ENCODE data around the gene MAPK6.

The MAPK6 gene

DNA sequence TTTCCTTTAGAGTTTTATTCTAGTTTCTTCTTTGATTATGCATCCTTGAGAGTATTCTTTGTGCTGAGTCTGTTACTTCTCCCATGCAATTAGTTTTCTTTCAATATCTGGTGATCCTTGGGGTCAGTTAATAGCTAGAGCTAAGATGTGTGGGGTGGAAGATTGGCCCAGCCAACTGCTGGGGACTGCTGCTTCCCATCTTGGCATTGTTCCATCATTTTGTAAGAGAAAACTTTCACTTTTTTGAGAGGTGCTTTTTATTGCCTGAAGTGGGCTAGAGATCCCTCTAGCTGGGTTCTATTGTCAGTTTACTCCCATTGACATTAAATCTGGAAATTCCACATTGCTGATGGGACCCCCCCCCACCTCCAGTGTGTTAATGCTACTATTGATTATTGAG, 78.2 kb downstream of the MAPK6 start:
- TF ChIP-seq, protein P1, sequence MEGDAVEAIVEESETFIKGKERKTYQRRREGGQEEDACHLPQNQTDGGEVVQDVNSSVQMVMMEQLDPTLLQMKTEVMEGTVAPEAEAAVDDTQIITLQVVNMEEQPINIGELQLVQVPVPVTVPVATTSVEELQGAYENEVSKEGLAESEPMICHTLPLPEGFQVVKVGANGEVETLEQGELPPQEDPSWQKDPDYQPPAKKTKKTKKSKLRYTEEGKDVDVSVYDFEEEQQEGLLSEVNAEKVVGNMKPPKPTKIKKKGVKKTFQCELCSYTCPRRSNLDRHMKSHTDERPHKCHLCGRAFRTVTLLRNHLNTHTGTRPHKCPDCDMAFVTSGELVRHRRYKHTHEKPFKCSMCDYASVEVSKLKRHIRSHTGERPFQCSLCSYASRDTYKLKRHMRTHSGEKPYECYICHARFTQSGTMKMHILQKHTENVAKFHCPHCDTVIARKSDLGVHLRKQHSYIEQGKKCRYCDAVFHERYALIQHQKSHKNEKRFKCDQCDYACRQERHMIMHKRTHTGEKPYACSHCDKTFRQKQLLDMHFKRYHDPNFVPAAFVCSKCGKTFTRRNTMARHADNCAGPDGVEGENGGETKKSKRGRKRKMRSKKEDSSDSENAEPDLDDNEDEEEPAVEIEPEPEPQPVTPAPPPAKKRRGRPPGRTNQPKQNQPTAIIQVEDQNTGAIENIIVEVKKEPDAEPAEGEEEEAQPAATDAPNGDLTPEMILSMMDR (IDR thresholded peaks at IDR 0.05): no peak
- Histone ChIP-seq H3K36me3 (no peaks in the 10 kb centered on the region), H3K27me3 (peaks cover 10% of the 10 kb centered on the region), H3K4me1 (ENCODE audit: control insufficient read depth in 1 of 2, insufficient read depth in 1 of 2, low read depth in 1 of 2, low read length in 1 of 2) (no peaks in the 10 kb centered on the region), H3K9me3 (no peaks in the 10 kb centered on the region), H3K4me3 (ENCODE audit: low read depth in 1 of 2, low read length in 1 of 2) (no peak overlapping the region), H3K27ac (no peak overlapping the region)

DNA sequence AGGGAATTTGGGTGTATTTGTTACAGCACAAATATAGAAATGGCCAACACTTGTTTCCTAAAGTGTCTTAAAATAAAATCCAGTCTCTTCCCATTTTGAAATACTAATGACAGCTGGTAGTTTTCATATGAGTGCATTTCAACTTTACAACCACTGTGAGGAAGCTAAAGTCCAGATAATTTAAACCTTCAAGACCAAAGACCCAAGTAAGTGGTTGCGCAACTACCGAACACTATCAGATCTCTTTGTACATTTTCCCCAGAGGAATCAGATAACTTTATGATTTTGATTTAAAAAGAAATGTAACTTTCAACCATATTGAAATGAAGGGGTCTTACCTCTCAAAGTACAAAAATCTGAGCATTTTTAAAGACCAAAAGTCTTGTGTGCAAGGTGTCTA, 79.3 kb downstream of the MAPK6 start:
- no peaks in the 10 kb centered on the region for H3K9me3 ChIP-seq
- H3K27me3 ChIP-seq: peaks cover 6% of the 10 kb centered on the region
- H3K36me3 ChIP-seq: no peaks in the 10 kb centered on the region
- H3K4me3 ChIP-seq (ENCODE audit: low read depth in 1 of 2, low read length in 1 of 2): no peak overlapping the region
- TF ChIP-seq, protein P1 (IDR thresholded peaks at IDR 0.05): no peak
- no peaks in the 10 kb centered on the region for H3K4me1 ChIP-seq (ENCODE audit: control insufficient read depth in 1 of 2, insufficient read depth in 1 of 2, low read depth in 1 of 2, low read length in 1 of 2)
- H3K27ac ChIP-seq: no peak overlapping the region

DNA sequence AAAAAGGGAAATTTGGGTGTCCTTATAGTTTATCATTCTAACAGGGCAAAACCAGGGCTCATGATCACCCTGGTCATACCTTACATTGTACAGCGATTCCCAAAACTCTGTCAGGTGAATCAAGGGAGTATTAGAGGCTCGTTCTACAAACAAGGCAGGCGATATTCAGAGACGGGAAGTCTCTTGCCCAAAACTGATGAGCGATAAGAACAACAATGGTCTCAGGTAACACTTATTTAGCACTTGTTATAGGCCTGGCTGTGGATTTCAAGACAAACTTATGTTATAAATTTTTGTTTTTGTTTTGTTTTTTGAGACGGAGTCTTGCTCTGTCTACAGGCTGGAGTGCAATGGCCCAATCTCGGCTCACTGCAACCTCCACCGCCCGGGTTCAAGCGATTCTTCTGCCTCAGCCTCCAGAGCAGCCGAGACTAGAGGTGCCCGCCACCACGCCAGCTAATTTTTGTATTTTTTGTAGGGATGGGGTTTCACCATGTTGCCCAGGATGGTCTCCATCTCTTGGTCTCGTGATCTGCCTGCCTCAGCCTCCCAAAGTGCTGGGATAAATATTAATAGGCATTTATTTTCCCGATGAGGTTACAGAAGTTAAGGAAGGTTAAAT, 80.7 kb downstream of the MAPK6 start:
- Histone ChIP-seq H3K4me1 (ENCODE audit: control insufficient read depth in 1 of 2, insufficient read depth in 1 of 2, low read depth in 1 of 2, low read length in 1 of 2) (no peaks in the 10 kb centered on the region), H3K4me3 (ENCODE audit: low read depth in 1 of 2, low read length in 1 of 2) (no peak overlapping the region), H3K36me3 (no peaks in the 10 kb centered on the region), H3K27me3 (no peaks in the 10 kb centered on the region), H3K27ac (no peak overlapping the region), H3K9me3 (no peaks in the 10 kb centered on the region)
- TF ChIP-seq, protein P1 (IDR thresholded peaks at IDR 0.05): no peak

DNA sequence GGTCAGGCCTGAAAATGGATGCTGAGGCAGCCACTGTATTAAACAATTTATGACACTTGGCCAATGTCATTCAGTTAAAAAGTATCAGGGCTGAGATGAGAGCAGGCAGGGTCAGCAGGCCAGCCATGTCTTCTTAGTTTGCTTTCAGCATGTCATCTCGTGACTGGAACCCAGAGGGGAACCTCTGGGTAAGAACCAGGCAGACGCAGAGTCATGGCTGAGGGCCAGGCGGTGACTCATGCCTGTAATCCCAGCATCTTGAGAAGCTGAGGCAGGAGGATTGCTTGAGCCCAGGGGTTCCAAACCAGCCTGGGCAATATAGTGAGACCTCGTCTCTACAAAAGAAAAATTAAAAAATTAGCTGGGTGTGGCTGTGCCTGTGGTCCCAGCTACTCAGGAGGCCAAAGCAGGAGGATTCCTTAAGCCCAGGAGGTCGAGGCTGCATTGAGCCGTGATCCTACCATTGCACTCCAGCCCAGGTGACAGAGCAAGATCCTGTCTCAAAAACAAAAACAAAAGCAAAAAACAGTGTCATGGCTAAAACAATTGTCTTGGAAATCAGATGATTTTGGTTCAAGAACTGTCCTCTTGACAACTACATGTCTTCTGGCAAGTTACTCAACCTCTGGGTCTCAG, 81.9 kb downstream of the MAPK6 start:
- no peak overlapping the region for H3K4me3 ChIP-seq (ENCODE audit: low read depth in 1 of 2, low read length in 1 of 2)
- no peaks in the 10 kb centered on the region for H3K27me3 ChIP-seq
- no peak overlapping the region for H3K27ac ChIP-seq
- no peaks in the 10 kb centered on the region for H3K36me3 ChIP-seq
- H3K9me3 ChIP-seq: no peaks in the 10 kb centered on the region
- no peaks in the 10 kb centered on the region for H3K4me1 ChIP-seq (ENCODE audit: control insufficient read depth in 1 of 2, insufficient read depth in 1 of 2, low read depth in 1 of 2, low read length in 1 of 2)
- TF ChIP-seq, protein P1 (IDR thresholded peaks at IDR 0.05): no peak

DNA sequence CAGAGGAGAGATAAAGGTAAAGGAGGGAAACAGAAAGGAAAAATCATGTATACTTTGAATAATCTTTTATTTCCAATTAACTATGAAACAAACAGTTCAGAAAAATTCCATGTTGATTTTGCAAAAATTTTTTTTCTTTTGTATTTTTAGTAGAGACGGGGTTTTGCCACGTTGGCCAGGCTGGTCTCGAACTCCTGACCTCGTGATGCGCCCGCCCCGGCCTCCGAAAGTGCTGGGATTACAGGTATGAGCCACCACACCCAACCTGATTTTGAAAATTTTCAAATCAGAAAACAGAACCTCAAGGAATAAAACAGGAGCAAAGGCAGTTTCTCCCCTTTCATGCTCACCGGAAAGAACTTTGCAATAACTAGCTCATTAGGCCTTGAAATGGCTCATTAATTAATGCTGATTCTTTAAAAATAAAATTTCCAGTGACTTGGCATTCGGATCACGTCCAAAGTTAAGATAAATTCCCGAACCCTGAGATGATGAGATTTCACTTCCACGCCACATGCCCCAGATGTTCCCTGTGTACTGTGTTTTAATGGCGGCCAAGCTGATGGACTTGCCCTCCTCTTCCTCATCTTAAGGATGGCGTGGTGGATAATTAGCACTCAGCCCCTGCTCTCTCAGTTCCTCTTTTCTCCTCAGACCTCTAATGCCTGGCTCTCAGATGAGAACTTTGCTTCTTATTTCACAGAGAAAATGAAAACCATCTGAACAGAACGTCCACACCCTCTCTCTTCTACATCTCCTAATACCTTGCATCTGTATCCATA, 82.7 kb downstream of the MAPK6 start:
- H3K9me3 ChIP-seq: no peaks in the 10 kb centered on the region
- no peaks in the 10 kb centered on the region for H3K4me1 ChIP-seq (ENCODE audit: control insufficient read depth in 1 of 2, insufficient read depth in 1 of 2, low read depth in 1 of 2, low read length in 1 of 2)
- no peaks in the 10 kb centered on the region for H3K36me3 ChIP-seq
- H3K27me3 ChIP-seq: no peaks in the 10 kb centered on the region
- H3K4me3 ChIP-seq (ENCODE audit: low read depth in 1 of 2, low read length in 1 of 2): no peak overlapping the region
- H3K27ac ChIP-seq: no peak overlapping the region
- TF ChIP-seq, protein P1 (IDR thresholded peaks at IDR 0.05): no peak

Measured in neutrophil (primary cell).